Type B pancreatic cell (in vitro differentiated cells): ENCODE data around the gene KYAT1. TPM values are rescaled to one million over a fixed set of nuclear protein-coding genes. Genes with fewer than 3 reads are reported as not detected.
A peak's percentile ranks its signal among the peaks of the same experiment; 100 is the strongest.
"Not testable (repeated sequence)": the region's sequence is repeated elsewhere in the genome, so short reads cannot be mapped to it uniquely, and the experiment has no call there.

Experiments
- DNase-seq: peaks from one replicate; pipeline ENCODE4 v3.0.0; 2021; ENCODE audit warnings: mixed read lengths; ENCODE audit not compliant: unreplicated experiment; ENCODE audit errors: extremely low spot score
- H3K27ac Mint-ChIP-seq: 2 replicates; pipeline ENCODE4 v1.8.0; 2021; ENCODE audit warnings: mild to moderate bottlenecking, mixed read lengths
- H3K27me3 Mint-ChIP-seq: 2 replicates; pipeline ENCODE4 v1.8.0; 2021; ENCODE audit warnings: mixed read lengths
- H3K36me3 Mint-ChIP-seq: 2 replicates; pipeline ENCODE4 v1.8.0; 2021; ENCODE audit warnings: mixed read lengths
- H3K4me1 Mint-ChIP-seq: one replicate; pipeline ENCODE4 v1.8.0; 2021; ENCODE audit warnings: mixed read lengths; ENCODE audit not compliant: unreplicated experiment
- H3K4me3 Mint-ChIP-seq: 2 replicates; pipeline ENCODE4 v1.8.0; 2021; ENCODE audit warnings: mild to moderate bottlenecking, mixed read lengths
- H3K9me3 Mint-ChIP-seq: 2 replicates; pipeline ENCODE4 v1.8.0; 2021; ENCODE audit warnings: mixed read lengths
- total RNA-seq: library from RNA; stranded (reverse); gene quantifications from 2 replicates; pipeline ENCODE4 v1.2.1, GENCODE V29; 2021; ENCODE audit warnings: low replicate concordance
- TF ChIP-seq, protein P1 (sequence below): fragments of 200-600 bp; sonication (generic); conservative IDR thresholded peaks from 2 replicates; pipeline ENCODE4 v1.5.0; 2021; ENCODE audit warnings: antibody characterized with exemption, mild to moderate bottlenecking

KYAT1 gene
- total RNA-seq, 1 donor from 2014 or later = 11.5 TPM

DNA sequence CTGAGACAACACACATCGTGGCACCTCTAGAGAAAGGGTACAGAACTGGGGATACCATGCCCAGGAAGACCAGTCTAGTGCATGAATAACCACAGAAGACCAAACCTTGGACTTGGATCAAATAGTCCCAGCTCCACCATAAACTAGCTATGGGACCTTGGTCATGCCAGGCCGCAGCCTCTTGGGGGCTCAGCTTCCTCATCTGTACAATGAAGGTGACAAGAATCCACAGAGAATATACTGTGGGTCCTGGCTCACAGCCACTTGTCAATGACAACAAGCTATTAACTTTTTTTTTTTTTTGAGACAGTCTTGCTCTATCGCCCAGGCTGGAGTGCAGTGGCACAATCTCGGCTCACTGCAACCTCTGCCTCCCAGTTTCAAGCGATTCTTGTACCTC, 3.9 kb downstream of the KYAT1 start:
- H3K4me3 Mint-ChIP-seq = no peak overlapping the region
- no peak overlapping the region for H3K27ac Mint-ChIP-seq
- no peak for DNase-seq
- H3K4me1 Mint-ChIP-seq = peaks cover 5% of the 10 kb centered on the region
- TF ChIP-seq, protein P1, sequence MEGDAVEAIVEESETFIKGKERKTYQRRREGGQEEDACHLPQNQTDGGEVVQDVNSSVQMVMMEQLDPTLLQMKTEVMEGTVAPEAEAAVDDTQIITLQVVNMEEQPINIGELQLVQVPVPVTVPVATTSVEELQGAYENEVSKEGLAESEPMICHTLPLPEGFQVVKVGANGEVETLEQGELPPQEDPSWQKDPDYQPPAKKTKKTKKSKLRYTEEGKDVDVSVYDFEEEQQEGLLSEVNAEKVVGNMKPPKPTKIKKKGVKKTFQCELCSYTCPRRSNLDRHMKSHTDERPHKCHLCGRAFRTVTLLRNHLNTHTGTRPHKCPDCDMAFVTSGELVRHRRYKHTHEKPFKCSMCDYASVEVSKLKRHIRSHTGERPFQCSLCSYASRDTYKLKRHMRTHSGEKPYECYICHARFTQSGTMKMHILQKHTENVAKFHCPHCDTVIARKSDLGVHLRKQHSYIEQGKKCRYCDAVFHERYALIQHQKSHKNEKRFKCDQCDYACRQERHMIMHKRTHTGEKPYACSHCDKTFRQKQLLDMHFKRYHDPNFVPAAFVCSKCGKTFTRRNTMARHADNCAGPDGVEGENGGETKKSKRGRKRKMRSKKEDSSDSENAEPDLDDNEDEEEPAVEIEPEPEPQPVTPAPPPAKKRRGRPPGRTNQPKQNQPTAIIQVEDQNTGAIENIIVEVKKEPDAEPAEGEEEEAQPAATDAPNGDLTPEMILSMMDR = no peak
- H3K27me3 Mint-ChIP-seq = no peaks in the 10 kb centered on the region
- no peaks in the 10 kb centered on the region for H3K9me3 Mint-ChIP-seq
- H3K36me3 Mint-ChIP-seq = no peaks in the 10 kb centered on the region

- not testable (repeated sequence) for DNase-seq, H3K4me1 Mint-ChIP-seq, H3K4me3 Mint-ChIP-seq, H3K27ac Mint-ChIP-seq, H3K36me3 Mint-ChIP-seq, H3K9me3 Mint-ChIP-seq, H3K27me3 Mint-ChIP-seq
These were observed 10.8 kb downstream of the KYAT1 start for GRCh38 chr9:128870941-128871265.

DNA sequence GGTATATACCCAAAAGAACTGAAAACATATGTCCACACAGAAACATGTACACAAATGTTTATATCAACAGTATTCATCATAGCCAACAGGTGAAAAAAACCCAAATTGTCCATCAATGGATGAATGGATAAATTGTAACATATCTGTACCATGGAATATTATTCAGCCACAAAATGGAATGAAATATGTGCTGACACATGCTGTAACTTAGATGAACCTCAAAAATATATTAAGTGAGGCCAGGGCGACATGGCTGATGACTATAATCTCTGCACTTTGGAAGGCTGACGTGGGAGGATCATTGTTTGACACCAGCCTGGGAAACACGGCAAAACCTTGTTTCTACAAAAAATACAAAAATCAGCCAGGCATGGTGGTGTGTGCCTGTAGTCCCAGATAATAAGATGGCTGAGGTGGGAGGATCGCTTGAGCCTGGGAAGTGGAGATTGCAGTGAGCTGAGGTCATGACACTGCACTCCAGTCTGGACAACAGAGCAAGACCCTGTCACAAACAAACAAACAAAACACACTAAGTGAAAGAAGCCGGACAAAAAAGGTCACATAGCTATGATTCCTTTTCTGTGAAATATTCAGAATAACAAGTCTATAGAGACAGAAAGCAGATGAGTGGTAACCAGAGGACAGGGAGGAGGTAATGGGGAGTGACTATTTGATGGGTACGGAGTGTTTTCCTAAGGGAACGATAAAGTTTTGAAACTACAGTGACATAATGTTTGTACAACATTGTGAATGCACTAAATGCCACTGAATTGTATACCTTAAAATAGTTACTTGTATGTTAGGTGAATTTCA, 11.4 kb downstream of the KYAT1 start:
- no peaks in the 10 kb centered on the region for H3K27me3 Mint-ChIP-seq
- DNase-seq = no peak
- no peaks in the 10 kb centered on the region for H3K4me1 Mint-ChIP-seq
- no peak overlapping the region for H3K27ac Mint-ChIP-seq
- no peak overlapping the region for H3K4me3 Mint-ChIP-seq
- H3K9me3 Mint-ChIP-seq = no peaks in the 10 kb centered on the region
- TF ChIP-seq, protein P1 = no peak
- no peaks in the 10 kb centered on the region for H3K36me3 Mint-ChIP-seq

DNA sequence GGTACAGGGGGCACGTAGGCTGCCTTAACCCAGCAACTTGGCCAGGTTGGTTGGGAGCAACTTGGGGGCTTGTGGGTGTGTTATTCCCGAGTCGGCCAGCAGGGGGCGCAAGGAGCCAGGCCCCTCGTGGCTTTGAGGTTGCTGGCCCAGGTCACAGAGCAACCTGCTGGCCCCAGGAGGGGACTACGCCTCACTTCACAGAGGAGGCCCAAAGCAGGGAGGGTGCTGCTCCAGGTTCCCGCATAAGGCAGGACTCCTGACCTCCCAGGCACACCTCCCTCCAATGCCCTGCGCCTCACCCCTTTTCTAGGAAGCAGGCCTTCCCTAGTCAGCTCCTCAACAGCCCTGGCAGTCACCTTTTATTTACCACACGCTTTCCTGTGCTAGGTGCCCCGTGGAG, 18.1 kb downstream of the KYAT1 start:
- Mint-ChIP-seq H3K27me3 (no peaks in the 10 kb centered on the region), H3K9me3 (no peaks in the 10 kb centered on the region), H3K4me1 (peaks cover 5% of the 10 kb centered on the region), H3K4me3 (no peak overlapping the region), H3K27ac (no peak overlapping the region), H3K36me3 (no peaks in the 10 kb centered on the region)
- DNase-seq = peak; percentile 84
- TF ChIP-seq, protein P1 = peak; percentile 96

DNA sequence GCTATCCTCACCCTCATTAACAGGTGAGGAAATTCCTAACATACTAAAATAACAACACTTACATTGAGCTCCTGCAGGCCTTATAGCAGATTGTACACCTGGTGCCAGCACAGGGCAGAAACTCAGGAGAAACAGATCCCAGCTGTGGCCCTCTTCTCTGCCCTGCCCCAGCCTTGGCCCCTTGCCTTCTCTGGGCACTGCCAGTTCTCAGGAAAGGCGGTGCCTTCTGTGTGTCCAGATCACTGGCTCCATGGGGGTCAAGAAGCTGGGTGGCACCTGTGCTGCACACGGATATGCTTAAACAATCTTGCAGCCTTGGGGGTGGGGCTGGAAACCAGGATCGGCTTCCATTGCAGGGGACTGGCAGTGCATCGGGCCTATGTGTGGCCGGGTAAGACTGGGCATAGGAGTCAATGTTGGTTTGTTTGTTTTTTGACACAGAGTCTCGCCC, 19.3 kb downstream of the KYAT1 start:
- H3K36me3 Mint-ChIP-seq = no peaks in the 10 kb centered on the region
- no peak overlapping the region for H3K27ac Mint-ChIP-seq
- H3K4me1 Mint-ChIP-seq = peaks cover 5% of the 10 kb centered on the region
- no peak overlapping the region for H3K4me3 Mint-ChIP-seq
- TF ChIP-seq, protein P1 = no peak
- H3K27me3 Mint-ChIP-seq = no peaks in the 10 kb centered on the region
- DNase-seq = no peak
- no peaks in the 10 kb centered on the region for H3K9me3 Mint-ChIP-seq

GRCh38 chr9:128861501-128861900, 20.2 kb downstream of the KYAT1 start:
- Mint-ChIP-seq H3K4me1 (peaks cover 5% of the 10 kb centered on the region), H3K4me3 (no peak overlapping the region), H3K27ac (no peak overlapping the region), H3K36me3 (no peaks in the 10 kb centered on the region), H3K9me3 (no peaks in the 10 kb centered on the region), H3K27me3 (no peaks in the 10 kb centered on the region)
- DNase-seq = no peak
- TF ChIP-seq, protein P1 = no peak
